HUES48 (cell line): ENCODE measurements around the gene C12orf76.
A peak's percentile ranks its signal among the peaks of the same experiment; 100 is the strongest.

Experiments used
- H3K27ac ChIP-seq: one replicate; pipeline ENCODE4 v1.7.0; 2013; ENCODE audit warnings: low read depth, low read length, inconsistent platforms
- H3K27me3 ChIP-seq: 2 replicates; pipeline ENCODE4 v1.6.1; 2013; ENCODE audit warnings: mild to moderate bottlenecking, low read length; ENCODE audit not compliant: control insufficient read depth, insufficient read depth
- H3K36me3 ChIP-seq: 2 replicates; pipeline ENCODE4 v1.6.1; 2013; ENCODE audit warnings: low read length; ENCODE audit not compliant: control insufficient read depth, insufficient read depth
- H3K4me1 ChIP-seq: 2 replicates; pipeline ENCODE4 v1.6.1; 2013; ENCODE audit warnings: mild to moderate bottlenecking, low read length; ENCODE audit not compliant: control insufficient read depth, insufficient read depth
- H3K4me3 ChIP-seq: 2 replicates; pipeline ENCODE4 v1.5.1; 2013; ENCODE audit warnings: mild to moderate bottlenecking, low read depth, low read length
- H3K9ac ChIP-seq: 2 replicates; pipeline ENCODE4 v1.6.1; 2013; ENCODE audit warnings: mild to moderate bottlenecking, low read depth, low read length, moderate library complexity
- H3K9me3 ChIP-seq: 2 replicates; pipeline ENCODE4 v1.6.1; 2013; ENCODE audit warnings: low read length; ENCODE audit not compliant: control insufficient read depth, insufficient read depth

C12orf76 gene

DNA sequence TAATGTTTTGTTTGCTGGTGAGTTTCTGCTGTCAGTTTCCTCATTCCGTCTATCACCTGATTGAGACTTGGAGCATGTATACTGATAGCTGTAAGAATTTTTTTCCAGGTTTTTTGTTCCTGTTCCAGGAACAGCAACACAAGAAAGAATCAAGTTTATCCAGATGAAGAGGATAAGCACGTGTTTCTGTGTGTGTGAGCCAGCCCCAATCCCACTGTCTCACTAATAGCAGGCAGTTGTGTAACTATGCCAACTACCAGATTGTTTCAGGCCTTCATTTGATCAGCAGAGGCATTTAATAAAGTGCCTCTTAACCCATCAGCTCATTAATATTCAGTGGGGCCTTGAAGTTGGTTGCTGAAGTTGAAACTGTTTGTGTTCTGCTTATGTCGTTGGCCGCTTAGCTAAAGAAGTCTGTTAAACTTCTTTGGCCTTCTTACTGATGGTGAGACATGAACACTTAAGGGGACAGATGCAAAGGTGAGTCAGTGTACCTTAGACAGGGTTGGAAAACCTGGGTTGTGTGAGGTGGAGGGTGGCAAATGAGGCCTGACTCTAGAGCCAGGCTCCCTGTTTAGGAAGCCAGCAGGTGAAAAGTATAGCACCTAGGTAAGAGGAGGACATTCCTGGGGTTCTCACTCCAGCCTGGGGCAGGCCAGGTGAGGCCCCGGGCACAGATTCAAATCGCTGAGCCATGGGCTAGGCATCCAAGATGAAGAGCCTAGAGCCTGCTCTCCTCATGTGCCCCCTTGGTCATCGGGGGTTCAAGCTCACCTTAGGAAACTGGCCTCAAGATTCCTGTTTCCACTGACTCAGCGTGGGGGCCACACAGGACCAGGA lies 45.4 kb downstream of the C12orf76 start:
- Histone ChIP-seq H3K36me3 (no peaks in the 10 kb centered on the region), H3K9ac (no peak overlapping the region), H3K9me3 (no peaks in the 10 kb centered on the region), H3K27ac (no peak overlapping the region), H3K4me1 (peaks cover 7% of the 10 kb centered on the region), H3K4me3 (no peak overlapping the region), H3K27me3 (peaks cover 9% of the 10 kb centered on the region)

DNA sequence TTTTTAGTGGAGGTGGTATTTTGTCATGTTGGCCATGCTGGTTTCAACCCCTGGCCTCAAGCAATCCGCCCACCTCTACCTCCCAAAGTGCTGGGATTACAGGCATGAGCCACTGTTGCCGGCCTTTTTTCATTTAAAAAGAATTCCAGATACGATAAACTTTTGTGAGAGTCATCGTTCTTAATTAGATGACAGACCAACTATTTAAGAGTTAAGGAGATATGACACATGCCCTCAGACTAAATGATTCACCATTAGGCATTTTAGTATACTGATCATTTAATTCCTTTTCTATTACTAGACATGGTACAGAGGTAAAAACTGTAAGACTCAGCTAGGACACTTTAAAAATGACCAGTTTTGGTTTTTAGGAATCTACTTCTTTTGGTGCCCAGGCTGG lies 46.7 kb downstream of the C12orf76 start:
- peaks cover 9% of the 10 kb centered on the region for H3K27me3 ChIP-seq
- H3K4me3 ChIP-seq = no peak overlapping the region
- H3K27ac ChIP-seq = no peak overlapping the region
- H3K9me3 ChIP-seq = no peaks in the 10 kb centered on the region
- H3K36me3 ChIP-seq = no peaks in the 10 kb centered on the region
- H3K9ac ChIP-seq = no peak overlapping the region
- H3K4me1 ChIP-seq = peaks cover 7% of the 10 kb centered on the region

DNA sequence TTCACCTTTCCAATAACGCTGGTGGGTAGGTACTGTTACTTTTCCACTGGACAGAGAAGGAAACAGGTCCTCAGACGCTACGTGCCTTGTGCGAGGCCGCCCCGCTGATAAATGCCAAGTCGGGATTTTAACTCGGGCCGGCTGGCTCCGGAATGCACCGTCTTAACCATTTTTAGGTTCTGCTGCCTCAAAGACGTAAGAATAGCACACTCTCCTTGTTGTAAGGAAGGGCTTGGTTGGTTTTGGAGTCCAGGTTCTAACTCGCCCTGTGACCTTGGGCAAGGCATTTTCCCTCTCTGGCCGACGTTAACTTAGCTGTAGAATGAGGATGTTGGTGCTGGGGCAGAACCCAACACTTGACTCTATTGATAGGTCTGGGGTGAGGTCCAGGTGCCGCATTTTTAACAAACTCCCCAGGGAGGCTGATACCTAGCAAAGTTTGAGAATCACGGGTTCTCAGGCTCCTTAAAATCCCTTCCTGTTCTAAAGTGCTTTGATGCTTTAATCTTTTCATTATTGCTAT lies 48.3 kb downstream of the C12orf76 start:
- Histone ChIP-seq H3K36me3 (no peaks in the 10 kb centered on the region), H3K4me3 (peak overlapping the region; percentile 93), H3K9ac (no peak overlapping the region; the same call in 1 of the 2 replicates), H3K9me3 (no peaks in the 10 kb centered on the region), H3K27me3 (peaks cover 9% of the 10 kb centered on the region), H3K4me1 (peaks cover 11% of the 10 kb centered on the region), H3K27ac (no peak overlapping the region)

DNA sequence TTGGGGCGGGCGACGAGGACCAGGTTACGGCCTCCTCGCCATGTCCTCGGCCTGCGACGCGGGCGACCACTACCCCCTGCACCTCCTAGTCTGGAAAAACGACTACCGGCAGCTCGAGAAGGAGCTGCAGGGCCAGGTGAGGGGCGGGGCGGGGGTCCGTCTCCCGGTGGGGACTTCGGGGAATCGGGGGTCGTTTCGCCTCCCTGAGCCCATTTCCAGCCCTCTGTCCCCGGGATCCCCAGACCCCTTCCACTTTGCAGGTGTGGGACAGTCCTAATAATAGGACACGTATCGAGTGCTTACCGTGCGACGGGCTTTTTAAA lies 48.7 kb downstream of the C12orf76 start:
- Histone ChIP-seq H3K4me1 (peaks cover 14% of the 10 kb centered on the region), H3K4me3 (peak overlapping the region; percentile 93), H3K9me3 (no peaks in the 10 kb centered on the region), H3K36me3 (no peaks in the 10 kb centered on the region), H3K9ac (no peak overlapping the region; the same call in 1 of the 2 replicates), H3K27ac (no peak overlapping the region), H3K27me3 (peaks cover 9% of the 10 kb centered on the region)

DNA sequence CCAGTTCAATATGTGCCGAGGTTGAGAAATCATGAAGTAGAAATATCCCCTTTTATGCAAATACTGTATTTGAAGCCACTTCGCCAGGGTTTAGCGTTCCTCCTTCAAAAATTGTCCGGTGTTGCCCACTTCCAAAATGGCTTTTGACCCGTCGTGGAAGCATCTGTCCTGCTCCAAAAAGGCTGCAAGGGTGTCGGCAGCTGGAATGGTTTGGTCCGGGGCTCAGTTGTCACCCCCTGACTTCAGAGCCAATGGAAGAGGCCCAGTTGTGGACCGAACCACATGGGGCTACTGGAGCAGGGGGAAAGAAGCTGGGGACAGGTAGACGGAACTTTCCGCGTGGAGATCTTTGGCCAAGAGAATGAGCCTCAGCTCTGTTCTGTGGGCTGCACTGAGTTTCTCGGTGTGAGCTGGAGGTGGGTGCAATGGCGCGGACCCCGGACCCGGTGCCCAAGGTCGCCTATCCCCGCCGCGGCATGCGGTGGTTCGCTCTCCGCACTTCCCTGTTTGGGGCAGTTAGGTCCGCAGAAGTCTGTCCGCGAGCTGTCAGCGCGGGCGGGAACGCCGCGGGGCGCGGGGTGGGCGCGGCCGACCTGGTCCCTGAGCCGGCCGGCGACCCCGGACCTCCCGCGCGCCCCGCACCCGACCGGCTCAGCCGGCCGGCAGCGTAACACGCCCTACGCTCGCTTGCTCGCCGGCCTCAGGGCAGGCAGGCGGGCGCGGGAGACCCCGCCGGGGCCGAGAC lies 49.2 kb downstream of the C12orf76 start, which contains the start of gene ANKRD13A:
Gene ANKRD13A (plus strand): TSS at position 527 of the 745 bp plus-strand sequence. CDS start 259 bp downstream, outside the sequence.
- Histone ChIP-seq H3K9me3 (no peaks in the 10 kb centered on the region), H3K27ac (peak within 1 kb of the TSS; percentile 85), H3K4me3 (peak within 1 kb of the TSS; percentile 93), H3K36me3 (no peaks in the 10 kb centered on the region), H3K4me1 (peaks cover 14% of the 10 kb centered on the region), H3K27me3 (peaks cover 9% of the 10 kb centered on the region), H3K9ac (peak within 1 kb of the TSS; percentile 98)

DNA sequence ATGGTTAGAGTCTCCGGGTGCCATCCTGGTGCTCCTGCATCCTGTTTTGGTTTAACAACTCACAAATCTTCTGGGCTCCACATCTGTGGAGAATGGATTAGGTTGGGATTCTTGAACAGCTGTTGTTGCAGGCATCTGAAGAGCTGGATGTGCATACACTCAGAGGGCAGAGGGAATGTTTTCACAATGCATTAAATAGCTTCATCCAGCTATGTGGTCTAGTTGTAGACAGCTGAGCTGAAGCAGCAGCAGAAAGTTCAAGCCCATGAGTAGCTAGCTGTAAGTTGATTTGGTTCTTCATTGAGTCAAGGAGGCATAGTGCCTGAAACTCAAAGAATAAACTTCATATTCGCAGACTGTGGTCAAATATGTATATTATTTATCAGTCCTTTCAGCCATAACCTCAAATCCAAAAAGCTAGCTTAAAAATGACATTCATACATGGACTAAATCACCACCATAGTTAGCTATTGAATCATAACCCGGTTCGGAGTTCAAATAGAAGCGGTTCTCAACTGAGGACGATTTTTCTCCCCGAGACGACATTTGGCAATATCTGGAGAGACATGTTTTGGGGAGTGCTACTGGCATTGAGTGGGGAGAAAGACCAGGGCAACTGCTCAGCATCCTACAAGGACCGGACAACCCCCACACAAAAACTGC lies 50.0 kb downstream of the C12orf76 start:
- Histone ChIP-seq H3K4me1 (peaks cover 14% of the 10 kb centered on the region), H3K27me3 (peaks cover 9% of the 10 kb centered on the region), H3K4me3 (peak overlapping the region; percentile 93), H3K9me3 (no peaks in the 10 kb centered on the region), H3K9ac (no peak overlapping the region), H3K36me3 (no peaks in the 10 kb centered on the region), H3K27ac (no peak overlapping the region)

DNA sequence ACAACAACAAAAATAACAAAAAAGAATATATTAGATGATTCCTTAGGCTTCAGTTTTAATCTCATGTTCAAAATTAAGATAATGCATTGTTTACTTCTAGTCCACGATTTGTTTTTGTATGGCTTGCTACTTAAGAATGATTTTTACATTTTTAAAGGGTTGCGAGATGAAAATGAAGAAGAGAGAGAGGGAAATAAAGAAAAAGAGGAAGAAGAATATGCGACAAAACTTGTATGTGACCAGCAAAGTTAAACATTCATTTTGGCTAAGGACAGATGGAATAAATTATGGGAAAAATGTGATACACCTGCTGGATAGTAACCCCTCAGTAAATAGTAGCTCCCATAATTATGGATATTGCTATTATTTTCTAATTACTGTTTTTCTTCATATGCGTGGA lies 50.9 kb downstream of the C12orf76 start:
- H3K27me3 ChIP-seq = peaks cover 9% of the 10 kb centered on the region
- H3K36me3 ChIP-seq = no peaks in the 10 kb centered on the region
- H3K9ac ChIP-seq = no peak overlapping the region
- H3K27ac ChIP-seq = no peak overlapping the region
- no peaks in the 10 kb centered on the region for H3K9me3 ChIP-seq
- peaks cover 14% of the 10 kb centered on the region for H3K4me1 ChIP-seq
- H3K4me3 ChIP-seq = no peak overlapping the region

DNA sequence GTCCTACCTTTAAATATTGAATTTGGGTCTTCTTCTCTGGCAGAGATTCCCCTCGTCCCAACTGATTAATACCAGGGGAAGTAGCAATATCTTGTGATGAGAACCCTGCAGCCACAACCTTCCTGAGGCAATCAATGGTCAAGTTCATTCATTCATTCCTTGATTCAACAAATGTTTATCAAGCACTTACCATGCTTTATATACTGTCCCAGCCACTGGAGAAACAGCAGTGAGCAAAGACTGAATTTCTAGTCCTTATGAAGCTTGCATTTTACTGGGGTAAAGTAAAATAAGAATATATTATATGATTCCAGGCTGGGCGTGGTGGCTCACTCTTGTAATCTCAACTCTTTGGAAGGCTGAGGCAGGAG lies 51.9 kb downstream of the C12orf76 start:
- Histone ChIP-seq H3K4me1 (peaks cover 14% of the 10 kb centered on the region), H3K4me3 (peak overlapping the region; percentile 82; the same call in 1 of the 2 replicates), H3K9ac (no peak overlapping the region), H3K36me3 (peaks cover 4% of the 10 kb centered on the region; the same call in 1 of the 2 replicates), H3K27me3 (peaks cover 9% of the 10 kb centered on the region), H3K27ac (peak overlapping the region; percentile 43), H3K9me3 (no peaks in the 10 kb centered on the region)

DNA sequence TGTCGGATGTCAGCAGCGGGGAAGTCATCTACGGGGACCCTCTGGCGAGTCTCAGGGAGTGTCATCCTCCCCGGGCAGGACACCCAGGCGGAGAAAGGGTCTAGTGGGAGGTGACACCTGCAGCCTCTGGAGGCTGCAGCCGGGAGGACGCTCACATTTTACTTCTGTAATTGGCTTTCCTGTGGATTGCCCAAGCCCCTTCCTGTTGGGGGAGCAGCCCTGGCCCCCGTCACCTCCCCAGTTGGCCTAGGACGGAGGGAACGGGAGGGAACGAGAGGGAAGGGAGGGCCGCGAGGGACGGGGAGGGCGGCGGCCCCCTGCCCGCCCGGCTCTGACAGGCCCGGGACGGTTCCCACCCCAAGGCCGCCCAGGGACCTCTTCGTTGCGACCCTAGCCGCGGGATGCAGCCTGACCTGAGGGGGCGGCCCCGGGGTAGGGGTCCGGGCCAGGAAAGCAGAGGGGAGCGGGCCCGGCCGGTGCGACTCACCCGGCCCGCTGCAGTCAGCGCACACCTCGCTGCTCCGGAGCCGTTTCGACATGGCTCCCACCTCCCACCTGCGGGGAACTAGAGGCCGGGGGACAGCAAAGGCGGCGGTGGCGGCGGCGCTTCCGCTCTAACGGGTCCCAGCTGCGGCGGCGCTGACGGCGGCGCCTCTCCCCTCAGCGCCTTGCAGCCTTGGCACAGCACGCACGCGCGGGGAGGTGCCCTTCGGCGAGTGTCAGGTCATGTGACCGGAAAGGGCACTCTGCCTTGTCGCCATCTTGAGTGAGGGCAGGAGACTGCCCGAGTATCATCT lies 52.4 kb downstream of the C12orf76 start, which contains the start of gene GIT2:
Gene GIT2 (minus strand): TSS at position 683 of the 797 bp plus-strand sequence. CDS start 144 bp downstream, at position 539.
- H3K27me3 ChIP-seq = peaks cover 9% of the 10 kb centered on the region
- peak within 1 kb of the TSS; percentile 43 for H3K27ac ChIP-seq
- H3K4me3 ChIP-seq = peak within 1 kb of the TSS; percentile 82
- peak within 1 kb of the TSS; percentile 38; the same call in 1 of the 2 replicates for H3K9ac ChIP-seq
- H3K4me1 ChIP-seq = peaks cover 14% of the 10 kb centered on the region
- peaks cover 6% of the 10 kb centered on the region; the same call in 1 of the 2 replicates for H3K36me3 ChIP-seq
- H3K9me3 ChIP-seq = no peaks in the 10 kb centered on the region

DNA sequence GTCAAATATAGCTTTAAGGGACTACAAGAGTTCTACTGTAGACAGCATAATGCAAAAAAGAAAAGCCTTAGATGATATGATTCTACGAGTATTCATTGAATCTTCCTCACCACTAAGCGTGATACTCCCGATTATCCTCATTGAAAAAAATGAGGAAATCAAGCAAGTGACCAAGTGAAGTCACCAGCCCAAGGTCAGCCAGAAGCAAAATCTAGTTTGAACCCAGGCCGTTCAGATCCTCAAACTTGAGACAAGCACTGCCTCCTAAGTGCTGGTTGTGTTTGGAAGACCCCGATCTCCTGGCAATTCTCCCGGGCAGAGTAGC lies 53.0 kb downstream of the C12orf76 start:
- H3K4me1 ChIP-seq = peaks cover 13% of the 10 kb centered on the region
- 0 out of 2 replicates have a peak overlapping the region, but pooled peaks have one; percentile 38 for H3K9ac ChIP-seq
- peak overlapping the region; percentile 82 for H3K4me3 ChIP-seq
- H3K27me3 ChIP-seq = peaks cover 7% of the 10 kb centered on the region
- peaks cover 11% of the 10 kb centered on the region for H3K36me3 ChIP-seq
- no peak overlapping the region for H3K27ac ChIP-seq
- H3K9me3 ChIP-seq = no peaks in the 10 kb centered on the region
